Parathyroid adenoma (tissue), 2 donors: Measurements from ENCODE around the gene PAEP.
A peak's percentile ranks its signal among the peaks of the same experiment; 100 is the strongest.

Experiments used
- H2AFZ ChIP-seq: fragments of 300-600 bp; sonication (generic); one replicate; pipeline ENCODE4 v1.7.0; 2017; ENCODE audit warnings: antibody characterized with exemption, mild to moderate bottlenecking
- H3K27ac ChIP-seq: fragments of 300-600 bp; sonication (generic); one replicate; pipeline ENCODE4 v1.7.0; 2017
- H3K27me3 ChIP-seq: fragments of 300-600 bp; sonication (generic); one replicate; pipeline ENCODE4 v1.7.0; 2017; ENCODE audit warnings: low read length; ENCODE audit not compliant: control insufficient read depth, insufficient read depth
- H3K36me3 ChIP-seq: fragments of 300-600 bp; sonication (generic); one replicate; pipeline ENCODE4 v1.7.0; 2017; ENCODE audit warnings: low read length; ENCODE audit not compliant: control insufficient read depth, insufficient read depth
- H3K4me1 ChIP-seq: fragments of 300-600 bp; sonication (generic); one replicate; pipeline ENCODE4 v1.7.0; 2017; ENCODE audit warnings: control low read depth
- H3K4me2 ChIP-seq: fragments of 300-600 bp; sonication (generic); one replicate; pipeline ENCODE4 v1.7.0; 2017; ENCODE audit warnings: low read length
- H3K4me3 ChIP-seq: fragments of 300-600 bp; sonication (generic); one replicate; pipeline ENCODE4 v1.7.0; 2017; ENCODE audit warnings: low read depth, low read length
- H3K79me2 ChIP-seq: fragments of 300-600 bp; sonication (generic); one replicate; pipeline ENCODE4 v1.7.0; 2017; ENCODE audit warnings: control low read depth
- H3K9ac ChIP-seq: fragments of 300-600 bp; sonication (generic); one replicate; pipeline ENCODE4 v1.7.0; 2017; ENCODE audit warnings: mild to moderate bottlenecking
- H3K9me3 ChIP-seq: fragments of 300-600 bp; sonication (generic); one replicate; pipeline ENCODE4 v1.7.0; 2017; ENCODE audit warnings: low read length; ENCODE audit not compliant: control insufficient read depth
- TF ChIP-seq, protein P1 (sequence below): fragments of 300-600 bp; sonication (generic); IDR thresholded peaks from one replicate; pipeline ENCODE4 v1.7.0; 2017; ENCODE audit warnings: antibody characterized with exemption, mild to moderate bottlenecking
- donor health status: primary hyperparathyroidism.

The PAEP gene

DNA sequence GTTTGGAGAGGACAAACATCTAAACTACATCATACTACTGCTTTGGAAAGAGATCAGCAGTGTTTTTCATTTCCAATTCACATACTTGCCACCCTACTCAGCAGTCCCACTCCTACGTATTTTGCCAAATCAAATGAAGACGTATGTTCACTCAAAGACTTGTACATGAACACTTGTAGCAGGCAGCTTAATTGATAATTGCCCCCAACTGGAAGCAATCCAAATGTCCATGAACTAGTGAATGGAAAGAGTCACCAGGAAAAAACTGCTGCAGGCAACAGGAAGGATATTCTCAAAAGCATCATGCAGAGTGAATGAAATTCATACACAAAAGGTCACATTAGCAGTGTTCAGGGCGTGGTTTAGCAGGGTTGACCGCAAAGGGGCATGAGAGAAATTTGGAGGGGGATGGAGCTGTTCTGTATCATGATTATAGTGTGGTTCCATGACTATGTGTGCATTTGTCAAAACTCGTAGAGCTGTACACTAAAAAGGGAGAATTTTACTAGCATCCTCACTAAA lies 38.8 kb downstream of the PAEP start:
- no peaks in the 10 kb centered on the region for H3K9me3 ChIP-seq
- no peak overlapping the region for H2AFZ ChIP-seq
- TF ChIP-seq, protein P1, sequence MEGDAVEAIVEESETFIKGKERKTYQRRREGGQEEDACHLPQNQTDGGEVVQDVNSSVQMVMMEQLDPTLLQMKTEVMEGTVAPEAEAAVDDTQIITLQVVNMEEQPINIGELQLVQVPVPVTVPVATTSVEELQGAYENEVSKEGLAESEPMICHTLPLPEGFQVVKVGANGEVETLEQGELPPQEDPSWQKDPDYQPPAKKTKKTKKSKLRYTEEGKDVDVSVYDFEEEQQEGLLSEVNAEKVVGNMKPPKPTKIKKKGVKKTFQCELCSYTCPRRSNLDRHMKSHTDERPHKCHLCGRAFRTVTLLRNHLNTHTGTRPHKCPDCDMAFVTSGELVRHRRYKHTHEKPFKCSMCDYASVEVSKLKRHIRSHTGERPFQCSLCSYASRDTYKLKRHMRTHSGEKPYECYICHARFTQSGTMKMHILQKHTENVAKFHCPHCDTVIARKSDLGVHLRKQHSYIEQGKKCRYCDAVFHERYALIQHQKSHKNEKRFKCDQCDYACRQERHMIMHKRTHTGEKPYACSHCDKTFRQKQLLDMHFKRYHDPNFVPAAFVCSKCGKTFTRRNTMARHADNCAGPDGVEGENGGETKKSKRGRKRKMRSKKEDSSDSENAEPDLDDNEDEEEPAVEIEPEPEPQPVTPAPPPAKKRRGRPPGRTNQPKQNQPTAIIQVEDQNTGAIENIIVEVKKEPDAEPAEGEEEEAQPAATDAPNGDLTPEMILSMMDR = no peak
- no peaks in the 10 kb centered on the region for H3K79me2 ChIP-seq
- H3K4me1 ChIP-seq = peaks cover 10% of the 10 kb centered on the region
- no peak overlapping the region for H3K27ac ChIP-seq
- no peak overlapping the region for H3K4me2 ChIP-seq
- H3K27me3 ChIP-seq = no peaks in the 10 kb centered on the region
- H3K9ac ChIP-seq = no peak overlapping the region
- H3K36me3 ChIP-seq = no peaks in the 10 kb centered on the region
- no peak overlapping the region for H3K4me3 ChIP-seq

DNA sequence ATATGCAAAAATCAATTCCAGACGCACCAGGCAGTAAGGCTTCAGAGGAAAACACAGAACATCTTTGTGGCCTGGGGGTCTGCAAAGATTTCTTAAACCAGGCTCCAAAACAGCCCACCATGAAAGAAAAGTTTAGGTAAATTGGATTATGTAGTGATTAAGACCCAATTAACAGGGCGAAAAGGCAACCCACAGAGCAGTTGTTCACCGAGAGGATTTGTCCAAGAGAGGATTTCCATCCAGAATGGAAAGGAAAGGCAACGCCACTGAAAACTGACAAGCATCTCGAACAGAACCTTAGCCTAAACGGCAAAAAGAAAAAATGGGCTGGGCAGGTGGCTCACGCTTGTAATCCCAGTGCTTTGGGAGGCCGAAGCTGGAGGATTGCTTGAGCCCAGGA lies 40.4 kb downstream of the PAEP start:
- H3K9ac ChIP-seq = no peak overlapping the region
- H3K4me3 ChIP-seq = no peak overlapping the region
- no peak overlapping the region for H3K27ac ChIP-seq
- TF ChIP-seq, protein P1 = no peak
- H3K36me3 ChIP-seq = no peaks in the 10 kb centered on the region
- peaks cover 10% of the 10 kb centered on the region for H3K4me1 ChIP-seq
- no peak overlapping the region for H3K4me2 ChIP-seq
- H3K9me3 ChIP-seq = no peaks in the 10 kb centered on the region
- H3K79me2 ChIP-seq = no peaks in the 10 kb centered on the region
- H3K27me3 ChIP-seq = no peaks in the 10 kb centered on the region
- no peak overlapping the region for H2AFZ ChIP-seq

DNA sequence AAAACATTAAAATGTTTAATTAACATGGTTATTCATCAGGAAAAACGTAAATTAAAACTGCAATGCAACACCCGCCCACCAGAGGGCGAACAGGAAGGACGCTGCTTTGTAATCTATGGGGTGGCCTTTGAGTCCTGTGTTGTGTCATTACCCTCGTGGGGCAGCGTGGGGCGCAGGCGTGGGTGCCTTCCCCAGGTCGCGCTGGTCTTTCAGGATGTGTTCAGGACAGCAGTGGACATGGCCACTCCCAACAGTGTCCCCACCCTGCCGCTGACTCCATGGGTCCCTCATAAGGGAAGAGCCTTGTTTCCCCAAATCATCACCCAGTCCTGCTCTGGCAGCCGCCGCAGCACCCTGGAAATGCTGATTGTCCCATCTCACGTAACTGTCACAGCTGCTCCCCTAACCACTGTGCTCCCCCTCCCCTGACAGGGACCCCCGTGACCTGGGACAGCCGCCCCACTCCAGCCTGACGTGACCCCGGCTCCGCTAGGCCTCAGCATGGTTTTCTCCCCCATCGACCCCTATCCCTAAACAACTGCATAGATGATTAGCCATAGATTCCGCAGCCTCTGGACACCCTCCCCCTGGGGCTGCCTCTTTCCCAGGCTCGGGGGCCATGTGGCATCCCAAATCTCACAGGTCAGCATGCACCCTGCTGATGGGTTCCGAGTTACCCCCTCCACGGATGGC lies 41.4 kb downstream of the PAEP start:
- TF ChIP-seq, protein P1 = peak; percentile 72
- H3K79me2 ChIP-seq = no peaks in the 10 kb centered on the region
- H3K27ac ChIP-seq = no peak overlapping the region
- no peak overlapping the region for H3K4me3 ChIP-seq
- H2AFZ ChIP-seq = no peak overlapping the region
- peaks cover 10% of the 10 kb centered on the region for H3K4me1 ChIP-seq
- no peak overlapping the region for H3K9ac ChIP-seq
- no peak overlapping the region for H3K4me2 ChIP-seq
- no peaks in the 10 kb centered on the region for H3K9me3 ChIP-seq
- H3K36me3 ChIP-seq = no peaks in the 10 kb centered on the region
- H3K27me3 ChIP-seq = no peaks in the 10 kb centered on the region

DNA sequence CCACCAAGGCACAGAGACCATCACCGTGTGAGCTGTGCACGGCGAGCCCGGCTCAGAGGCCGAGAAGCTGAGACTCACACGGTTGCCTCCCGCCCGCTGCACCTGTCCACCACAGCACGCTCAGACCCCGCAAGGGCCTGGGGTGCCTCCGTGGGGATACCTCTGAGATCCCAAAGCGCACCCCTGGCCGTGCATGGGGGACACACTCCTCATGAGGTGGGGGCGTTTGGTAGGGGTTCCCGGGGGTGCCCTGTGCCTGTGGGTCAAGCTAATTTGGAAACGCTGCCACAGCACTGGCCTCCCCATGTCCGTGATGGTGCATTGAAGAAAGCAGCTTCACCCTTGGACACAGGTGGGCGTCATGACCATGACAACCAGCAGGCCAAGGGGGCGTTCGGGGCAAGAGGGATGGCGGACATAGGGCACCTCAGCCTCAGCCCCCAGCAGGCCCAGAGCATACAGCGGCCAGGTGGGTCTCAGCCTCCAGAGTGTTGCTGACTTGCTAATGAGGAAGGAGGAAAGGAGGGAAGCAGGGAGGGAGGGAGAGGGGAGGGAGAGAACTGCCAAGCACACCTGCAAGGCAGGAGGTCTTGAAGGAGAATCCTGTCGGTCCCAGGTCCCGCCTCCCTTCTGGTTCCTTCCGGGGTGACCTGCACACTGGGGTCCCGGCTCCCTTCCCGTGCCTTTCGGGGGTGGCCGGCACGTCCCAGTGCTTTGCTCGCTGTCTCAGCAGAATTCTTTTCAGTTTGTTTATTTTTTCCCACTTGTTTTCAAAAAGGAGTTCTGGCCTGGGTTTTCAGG lies 43.1 kb downstream of the PAEP start:
- TF ChIP-seq, protein P1 = no peak
- Histone ChIP-seq H3K79me2 (no peaks in the 10 kb centered on the region), H3K27ac (peak overlapping the region; percentile 64), H3K4me3 (no peak overlapping the region), H3K9me3 (no peaks in the 10 kb centered on the region), H3K4me1 (peaks cover 10% of the 10 kb centered on the region), H2AFZ (peak overlapping the region; percentile 60), H3K27me3 (no peaks in the 10 kb centered on the region), H3K4me2 (peak overlapping the region; percentile 4), H3K9ac (no peak overlapping the region), H3K36me3 (no peaks in the 10 kb centered on the region)
